ENCODE results near the gene HPSE2. TPM values are rescaled to one million over a fixed set of nuclear protein-coding genes. Genes with fewer than 3 reads are reported as not detected.

HPSE2 gene
- total and polyA plus RNA-seq, 2 of the 8 experiments (the other 6 are each of a cell fraction or from before 2014, with no cell fraction given): 0.41 to 0.58 TPM

DNA sequence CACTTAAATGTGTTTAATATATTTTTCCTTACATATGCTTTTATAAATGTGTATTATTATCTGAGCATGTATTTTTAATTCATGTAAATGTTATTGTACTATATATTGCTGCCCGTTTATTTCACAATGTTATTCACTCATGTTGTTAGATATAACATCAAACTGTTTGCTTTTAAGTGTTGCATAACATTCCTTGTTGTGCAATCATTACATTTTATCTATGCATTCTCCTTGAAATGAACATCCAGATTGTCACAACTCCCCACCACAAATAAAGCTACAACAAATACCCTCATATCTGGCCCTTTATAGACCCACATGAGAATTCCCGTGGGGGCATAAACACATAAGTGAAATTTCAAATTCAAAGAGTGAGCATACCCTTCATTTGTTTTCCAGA, 264.2 kb downstream of the HPSE2 start:
- Histone ChIP-seq H3K4me3 (ENCODE audit: extremely low read depth in 1 of 4, insufficient read depth in 2 of 4, low read depth in 3 of 4, low read length in 4 of 4) (no peak overlapping the region), H3K56ac (replicated peaks; ENCODE audit: insufficient read length, low read depth, low read length) (no peak overlapping the region), H3K79me2 (ENCODE audit: control insufficient read depth in 1 of 2, insufficient read depth in 2 of 2, low read length in 2 of 2) (no peaks in the 10 kb centered on the region), H3K4ac (replicated peaks; ENCODE audit: insufficient read length, low read depth, low read length) (no peak overlapping the region), H2BK15ac (ENCODE audit: low read length) (no peak overlapping the region), H2BK5ac (ENCODE audit: low read depth, low read length) (no peak overlapping the region), H2AK5ac (ENCODE audit: low read depth, low read length) (no peak overlapping the region), H3K14ac (ENCODE audit: insufficient read length) (no peak overlapping the region), H3K36me3 (ENCODE audit: control insufficient read depth in 2 of 4, insufficient read depth in 4 of 4, low read length in 3 of 4) (no peaks in the 10 kb centered on the region), H2AFZ (ENCODE audit: low read length) (no peak overlapping the region), H3K79me1 (ENCODE audit: low read depth, low read length) (no peaks in the 10 kb centered on the region), H2BK120ac (replicated peaks; ENCODE audit: low read depth, low read length) (no peak overlapping the region), H4K8ac (ENCODE audit: extremely low read depth, insufficient read depth, low read length) (no peak overlapping the region), H3K18ac (ENCODE audit: extremely low read depth, low read length) (no peak overlapping the region), H3K27me3 (replicated peaks in 1 of 4; ENCODE audit: control insufficient read depth in 3 of 4, extremely low read depth in 1 of 4, insufficient read depth in 3 of 4, low read length in 3 of 4) (no peaks in the 10 kb centered on the region), H2BK20ac (ENCODE audit: low read length) (no peak overlapping the region), H3K4me2 (ENCODE audit: insufficient read depth in 1 of 2, low read depth in 2 of 2, low read length in 2 of 2) (no peak overlapping the region), H3K4me1 (replicated peaks in 1 of 4; ENCODE audit: control insufficient read depth in 3 of 4, insufficient read depth in 4 of 4, low read length in 3 of 4) (no peaks in the 10 kb centered on the region), H3K9me3 (ENCODE audit: insufficient read depth in 2 of 2, low read depth in 1 of 2, low read length in 1 of 2) (no peaks in the 10 kb centered on the region), H4K91ac (replicated peaks; ENCODE audit: insufficient read length, low read length) (no peak overlapping the region), H4K5ac (ENCODE audit: insufficient read length, low read depth, low read length) (no peak overlapping the region), H3K23ac (ENCODE audit: insufficient read length) (no peak overlapping the region), H3K23me2 (ENCODE audit: low read depth, low read length) (no peaks in the 10 kb centered on the region), H4K20me1 (replicated peaks in 1 of 2; ENCODE audit: control insufficient read depth in 1 of 2, insufficient read depth in 2 of 2, low read length in 2 of 2) (no peaks in the 10 kb centered on the region), H3K9ac (replicated peaks in 1 of 4; ENCODE audit: extremely low read depth in 1 of 4, low read depth in 3 of 4, low read length in 3 of 4) (no peak overlapping the region), H2BK12ac (ENCODE audit: low read depth, low read length) (no peak overlapping the region), H3K27ac (ENCODE audit: low read depth, low read length) (no peak overlapping the region)
- TF ChIP-seq HDAC6 (IDR thresholded peaks at IDR 0.05; ENCODE audit: low read depth, low read length) (no peak), RBBP5 (IDR thresholded peaks at IDR 0.05; ENCODE audit: borderline replicate concordance, low read depth, low read length) (no peak), TEAD4 (IDR thresholded peaks at IDR 0.05; ENCODE audit: low read depth, low read length) (no peak), EP300 (IDR thresholded peaks at IDR 0.05; ENCODE audit: borderline replicate concordance in 1 of 2, low read depth in 2 of 2, low read length in 2 of 2) (no peak), ZNF274 (IDR thresholded peaks at IDR 0.05; ENCODE audit: borderline replicate concordance, extremely low read depth, low read length) (no peak), NANOG (IDR thresholded peaks at IDR 0.05; ENCODE audit: insufficient read depth, low read depth, low read length, poor library complexity, severe bottlenecking) (no peak)
- TF ChIP-seq, protein P1, sequence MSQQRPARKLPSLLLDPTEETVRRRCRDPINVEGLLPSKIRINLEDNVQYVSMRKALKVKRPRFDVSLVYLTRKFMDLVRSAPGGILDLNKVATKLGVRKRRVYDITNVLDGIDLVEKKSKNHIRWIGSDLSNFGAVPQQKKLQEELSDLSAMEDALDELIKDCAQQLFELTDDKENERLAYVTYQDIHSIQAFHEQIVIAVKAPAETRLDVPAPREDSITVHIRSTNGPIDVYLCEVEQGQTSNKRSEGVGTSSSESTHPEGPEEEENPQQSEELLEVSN (IDR thresholded peaks at IDR 0.05): no peak
- DNase-seq (ENCODE audit: low read depth in 1 of 2, low spot score in 2 of 2) (no peak), FAIRE-seq (no peak)
- WGBS, 2 experiments (ENCODE audit: extremely low coverage in 1 of 2, insufficient coverage in 1 of 2, insufficient read length in 1 of 2, insufficient replicate concordance in 2 of 2, low coverage in 1 of 2, low lambda C conversion rate in 2 of 2, missing lambda C conversion rate in 1 of 2): 86% methylated on average over 2 of the region's 2 CpGs; no CpG with 5 or more reads in 1 of the 2 experiments
- CTCF ChIA-PET (ENCODE audit: partially characterized antibody): no interaction called here
- POLR2A ChIA-PET (ENCODE audit: partially characterized antibody): no interaction called here

Data from H1 (cell line).